Midbrain (tissue), 1 donor: ENCODE data around the gene LDAF1.
"Not testable (repeated sequence)": the region's sequence is repeated elsewhere in the genome, so short reads cannot be mapped to it uniquely, and the experiment has no call there.

Source experiments
- DNase-seq: peaks from one replicate; lab custom pipeline; 2025; lab: John Stamatoyannopoulos, UW

The LDAF1 gene

GRCh38 chr16:21162661-21163151 is 4.2 kb downstream of the LDAF1 start:
- no peak for DNase-seq

DNA sequence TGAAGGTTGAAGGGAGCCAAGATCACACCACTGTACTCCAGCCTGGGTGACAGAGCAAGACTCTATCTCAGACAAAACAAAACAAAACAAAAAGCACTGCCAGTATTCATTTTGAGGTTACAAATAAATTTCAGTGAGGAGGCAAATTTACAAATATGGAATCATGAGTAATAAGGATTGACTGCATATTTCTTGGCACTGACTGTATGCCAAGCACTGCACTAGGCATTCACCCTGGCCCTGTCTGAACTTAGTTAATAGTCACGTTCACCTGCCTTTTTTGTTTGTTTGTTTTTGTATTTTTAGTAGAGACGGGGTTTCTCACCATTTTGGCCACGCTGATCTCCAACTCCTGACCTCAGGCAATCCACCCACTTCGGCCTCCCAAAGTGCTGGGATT is 5.1 kb downstream of the LDAF1 start:
- DNase-seq = no peak

GRCh38 chr16:21164521-21165168 is 6.2 kb downstream of the LDAF1 start:
- DNase-seq = no peak

- DNase-seq = no peak
Measured at GRCh38 chr16:21166561-21166961, 8.1 kb downstream of the LDAF1 start.

GRCh38 chr16:21167360-21167759 is 8.9 kb downstream of the LDAF1 start:
- no peak for DNase-seq

DNA sequence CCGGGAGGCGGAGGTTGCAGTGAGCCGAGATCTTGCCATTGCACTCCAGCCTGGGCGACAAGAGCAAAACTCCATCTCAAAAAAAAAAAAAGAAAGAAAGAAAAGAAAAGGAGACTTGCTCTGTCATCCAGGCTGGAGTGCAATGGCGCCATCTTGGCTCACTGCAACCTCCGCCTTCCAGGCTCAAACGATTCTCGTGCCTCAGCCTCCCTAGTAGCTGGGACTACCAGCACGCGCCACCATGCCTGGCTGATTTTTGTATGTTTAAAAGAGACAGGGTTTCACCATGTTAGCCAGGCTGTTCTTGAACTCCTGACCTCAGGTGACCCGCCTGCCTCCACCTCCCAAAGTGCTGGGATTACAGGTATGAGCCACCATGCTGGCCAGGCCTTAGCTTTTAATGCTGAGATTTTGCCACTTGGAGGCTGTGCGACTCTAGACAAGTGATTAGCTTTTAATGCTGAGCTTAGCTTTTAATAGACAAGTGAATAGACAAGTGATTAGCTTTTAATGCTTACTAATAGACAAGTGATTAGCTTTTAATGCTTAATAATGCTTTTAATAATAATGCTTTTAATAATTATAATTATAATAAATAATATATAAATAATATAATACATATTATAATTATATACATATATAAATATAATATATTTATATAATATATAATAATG is 9.6 kb downstream of the LDAF1 start:
- DNase-seq = no peak

GRCh38 chr16:21169249-21169981 is 10.9 kb downstream of the LDAF1 start:
- DNase-seq = no peak

DNA sequence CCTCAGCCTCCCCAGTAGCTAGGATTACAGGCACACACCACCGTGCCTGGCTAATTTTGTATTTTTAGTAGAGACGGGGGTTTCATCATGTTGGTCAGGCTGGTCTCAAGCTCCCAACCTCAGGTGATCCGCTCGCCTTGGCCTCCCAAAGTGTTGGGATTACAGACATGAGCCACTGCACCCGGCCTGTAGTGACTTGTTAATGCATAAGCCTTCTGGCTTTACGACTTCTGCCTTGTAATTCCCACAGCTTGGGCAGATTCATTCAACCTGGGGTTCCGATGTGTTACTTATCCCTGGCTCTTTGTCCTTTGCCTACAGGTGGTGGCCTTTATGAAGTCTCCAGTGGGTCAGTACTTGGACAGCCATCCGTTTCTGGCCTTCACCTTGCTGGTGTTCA is 11.6 kb downstream of the LDAF1 start:
- DNase-seq = not testable (repeated sequence)

GRCh38 chr16:21172650-21173049 is 14.2 kb downstream of the LDAF1 start:
- no peak for DNase-seq

DNA sequence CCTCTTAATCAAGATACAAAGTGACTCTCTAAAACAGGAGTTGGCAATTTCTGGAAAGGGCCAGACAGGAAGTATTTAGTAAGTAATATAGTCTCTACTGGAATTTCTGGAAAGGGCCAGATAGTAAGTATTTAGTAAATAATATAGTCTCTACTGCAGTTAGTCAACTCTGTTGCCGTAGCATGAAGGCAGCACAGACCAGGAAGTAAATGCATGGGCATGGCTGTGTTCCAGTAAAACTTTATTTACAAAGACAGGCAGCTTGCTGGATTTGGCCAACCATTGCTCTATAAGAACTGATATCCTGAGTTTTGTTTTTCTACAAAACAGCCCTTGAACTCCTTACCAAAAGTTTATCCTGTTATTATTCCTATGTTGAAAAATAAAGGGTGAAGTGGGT is 16.9 kb downstream of the LDAF1 start:
- DNase-seq = no peak

- no peak for DNase-seq
Measured at GRCh38 chr16:21179126-21179982, 20.9 kb downstream of the LDAF1 start.

DNA sequence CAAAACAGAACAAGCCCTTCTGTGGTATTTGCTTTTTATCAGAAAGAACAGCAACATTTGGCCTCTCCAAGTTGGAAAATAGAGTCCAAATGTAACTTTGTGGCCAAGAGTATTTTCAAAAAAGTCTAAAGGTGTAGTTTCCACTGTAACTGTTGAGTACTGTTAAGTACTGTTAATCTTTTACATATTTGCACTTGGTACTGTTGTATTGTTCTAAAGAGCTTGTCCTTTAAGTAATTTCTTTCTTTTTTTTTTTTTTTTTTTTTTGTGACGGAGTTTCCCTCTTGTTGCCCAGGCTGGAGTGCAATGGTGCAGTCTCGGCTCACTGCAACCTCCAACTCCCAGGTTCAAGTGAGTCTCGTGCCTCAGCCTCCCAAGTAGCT is 21.5 kb downstream of the LDAF1 start:
- no peak for DNase-seq

GRCh38 chr16:21183995-21184394 is 25.5 kb downstream of the LDAF1 start:
- no peak for DNase-seq

DNA sequence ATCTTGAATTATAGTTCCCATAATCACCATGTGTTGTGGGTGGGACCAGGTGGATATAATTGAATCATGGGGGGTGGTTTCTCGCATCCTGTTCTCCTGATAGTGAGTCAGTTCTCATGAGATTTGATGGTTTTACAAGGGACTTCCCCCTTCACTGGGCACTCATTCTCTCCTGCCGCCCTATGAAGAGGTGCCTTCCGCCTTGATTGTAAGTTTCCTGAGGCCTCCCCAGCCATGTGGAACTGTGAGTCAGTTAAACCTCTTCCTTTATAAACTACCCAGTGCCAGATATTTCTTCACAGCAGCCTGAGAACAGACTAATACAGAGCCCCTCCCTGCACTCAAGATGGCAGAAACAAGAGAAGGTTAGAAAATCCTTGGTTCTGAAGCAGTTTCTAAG is 26.4 kb downstream of the LDAF1 start:
- DNase-seq = no peak

DNA sequence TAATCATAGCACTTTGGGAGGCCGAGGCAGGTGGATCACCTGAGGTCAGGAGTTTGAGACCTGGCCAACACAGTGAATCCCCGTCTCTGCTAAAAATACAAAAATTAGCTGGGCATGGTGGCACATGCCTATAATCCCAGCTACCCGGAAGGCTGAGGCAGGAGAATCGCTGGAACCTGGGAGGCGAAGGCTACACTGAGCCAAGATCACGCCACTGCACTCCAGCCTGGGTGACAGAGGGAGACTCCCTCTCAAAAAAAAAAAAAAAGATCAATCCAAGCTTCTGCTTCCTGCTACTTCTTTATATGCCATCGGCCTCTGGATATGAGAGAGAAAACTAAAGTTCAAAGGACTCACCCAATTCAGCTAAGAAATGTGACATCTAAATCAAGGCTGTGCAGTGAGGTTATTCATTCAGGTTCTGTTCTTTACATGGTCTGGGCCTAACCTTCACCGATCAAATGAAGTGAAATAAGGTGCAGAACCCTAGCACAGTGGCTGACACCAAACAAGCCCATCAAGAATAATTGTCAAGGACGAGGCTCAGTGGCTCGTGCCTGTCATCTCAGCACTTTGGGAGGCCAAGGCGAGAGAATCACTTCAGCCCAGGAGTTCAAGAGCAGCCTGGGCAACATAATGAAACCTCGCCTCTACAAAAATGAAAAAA is 27.3 kb downstream of the LDAF1 start:
- DNase-seq = no peak

DNA sequence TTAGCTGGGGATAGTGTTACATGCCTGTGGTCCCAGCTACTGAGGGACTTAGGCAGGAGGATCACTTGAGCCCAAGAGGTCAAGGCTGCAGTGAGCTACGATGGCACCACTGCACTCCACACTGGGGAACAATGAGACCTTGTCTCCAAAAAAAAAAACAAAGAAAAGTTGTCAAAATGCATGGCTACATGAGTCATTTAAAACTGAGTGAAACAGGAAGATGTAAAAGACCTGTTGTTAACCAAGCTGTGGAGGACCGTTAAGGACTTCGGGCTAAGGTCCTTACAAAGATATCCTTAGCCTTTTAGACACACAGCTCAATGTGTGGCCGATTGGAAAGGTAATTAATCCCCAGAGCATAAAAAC is 27.8 kb downstream of the LDAF1 start:
- DNase-seq = no peak

DNA sequence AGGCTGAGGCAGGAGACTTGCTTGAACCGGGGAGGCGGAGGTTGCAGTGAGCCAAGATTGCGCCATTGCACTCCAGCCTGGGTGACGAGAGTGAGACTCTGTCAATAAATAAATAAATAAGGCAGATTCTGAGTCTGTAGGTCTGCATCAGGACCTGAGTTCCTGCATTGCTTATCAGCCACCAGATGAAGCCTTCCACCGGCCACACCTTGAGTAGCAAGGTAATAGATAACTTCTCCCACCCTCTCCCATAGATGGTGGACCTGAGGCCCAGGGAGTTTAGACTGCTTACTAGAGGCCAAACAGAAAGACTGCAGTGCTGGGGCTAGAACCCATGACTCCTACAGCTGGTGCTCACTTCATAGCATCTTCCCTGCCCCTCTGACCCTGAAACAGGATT is 30.8 kb downstream of the LDAF1 start:
- DNase-seq = no peak

GRCh38 chr16:21190013-21190412 is 31.5 kb downstream of the LDAF1 start:
- DNase-seq = no peak

DNA sequence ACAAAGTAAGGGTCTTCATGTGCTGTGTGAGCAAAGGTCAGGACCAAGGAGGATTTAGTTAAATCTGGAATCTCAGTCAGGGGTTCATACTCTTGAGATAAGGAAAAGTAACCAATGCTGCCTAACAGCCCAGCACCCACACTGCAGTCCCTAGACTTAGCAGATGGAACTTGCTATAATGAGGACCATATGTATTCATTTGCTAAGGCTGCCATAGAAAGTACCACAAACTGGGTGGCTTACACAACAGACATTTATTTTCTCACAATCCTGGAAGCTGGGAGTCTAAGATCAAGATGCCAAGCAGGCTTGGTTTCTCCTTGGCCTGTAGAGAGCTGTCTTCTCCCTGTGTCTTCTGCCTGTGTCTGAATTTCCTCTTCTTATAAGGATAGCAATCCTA is 32.1 kb downstream of the LDAF1 start:
- DNase-seq = no peak

GRCh38 chr16:21192991-21193390 is 34.5 kb downstream of the LDAF1 start:
- no peak for DNase-seq

DNA sequence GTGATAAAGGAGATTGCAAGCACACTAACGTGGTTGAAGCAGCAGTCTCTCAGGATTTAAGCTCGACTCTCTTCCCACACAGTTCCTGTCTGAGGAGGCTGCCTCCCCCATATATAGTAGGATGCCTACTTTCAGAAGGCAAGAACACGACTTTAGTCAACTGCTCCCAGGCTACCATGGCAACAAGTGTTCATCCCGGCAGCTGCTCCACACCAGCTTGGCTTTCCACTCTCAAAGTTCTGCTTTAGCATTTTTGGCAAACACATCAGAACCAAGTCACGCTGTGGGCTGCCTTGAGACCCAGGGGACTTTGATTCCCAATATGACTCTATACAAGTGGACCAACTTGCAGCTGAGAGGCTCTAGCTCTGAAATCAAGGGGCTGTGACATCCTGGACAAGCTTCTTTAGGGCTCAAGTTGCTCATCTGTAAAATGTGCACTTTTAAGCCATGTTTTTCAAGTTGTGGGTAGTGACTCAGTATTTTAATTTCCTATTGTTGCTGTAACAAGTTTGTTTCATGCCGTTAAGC is 36.4 kb downstream of the LDAF1 start:
- DNase-seq = no peak
